HG03159 (cell line): ENCODE results near the gene LILRB5.
"Not testable (repeated sequence)": the region's sequence is repeated elsewhere in the genome, so short reads cannot be mapped to it uniquely, and the experiment has no call there.

Experiments used
- ATAC-seq: cut with Tn5 transposase; IDR thresholded peaks from one replicate; pipeline ENCODE4 v1.9.1; 2021; ENCODE audit warnings: mild to moderate bottlenecking, moderate library complexity; ENCODE audit not compliant: unreplicated experiment

LILRB5 gene

GRCh38 chr19:54245936-54246335 lies 11.1 kb downstream of the LILRB5 start:
- no peak for ATAC-seq

GRCh38 chr19:54243809-54244208 lies 13.3 kb downstream of the LILRB5 start:
- not testable (repeated sequence) for ATAC-seq

DNA sequence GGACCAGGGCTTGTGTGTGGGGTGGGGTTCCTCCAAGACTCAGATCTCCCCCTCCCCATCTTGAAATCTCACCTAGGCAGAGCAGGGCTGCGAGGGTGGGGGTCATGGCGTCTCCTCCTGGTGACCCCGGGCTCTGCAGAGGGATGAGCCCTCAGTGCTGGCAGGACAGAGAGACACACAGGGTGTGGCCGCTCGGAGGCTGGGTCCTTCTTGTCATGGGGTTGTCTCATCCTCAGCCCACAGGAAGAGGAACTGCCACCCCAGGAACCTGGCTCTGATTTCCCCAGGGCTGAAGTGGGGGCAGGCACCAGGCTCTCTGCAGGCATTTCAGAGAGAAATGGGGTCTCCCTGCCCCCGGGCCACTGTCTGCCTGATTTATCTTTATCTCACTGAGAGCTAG lies 14.4 kb downstream of the LILRB5 start, which contains the start of gene LILRA6:
TSS of gene LILRA6 (minus strand) at position 145 of the 400 bp plus-strand sequence.
- ATAC-seq = not testable (repeated sequence)

- not testable (repeated sequence) for ATAC-seq
These were observed 14.8 kb downstream of the LILRB5 start for GRCh38 chr19:54242234-54242633.

- not testable (repeated sequence) for ATAC-seq
These were observed 16.4 kb downstream of the LILRB5 start for GRCh38 chr19:54240372-54241336.

GRCh38 chr19:54239491-54240371 lies 17.3 kb downstream of the LILRB5 start:
- not testable (repeated sequence) for ATAC-seq

DNA sequence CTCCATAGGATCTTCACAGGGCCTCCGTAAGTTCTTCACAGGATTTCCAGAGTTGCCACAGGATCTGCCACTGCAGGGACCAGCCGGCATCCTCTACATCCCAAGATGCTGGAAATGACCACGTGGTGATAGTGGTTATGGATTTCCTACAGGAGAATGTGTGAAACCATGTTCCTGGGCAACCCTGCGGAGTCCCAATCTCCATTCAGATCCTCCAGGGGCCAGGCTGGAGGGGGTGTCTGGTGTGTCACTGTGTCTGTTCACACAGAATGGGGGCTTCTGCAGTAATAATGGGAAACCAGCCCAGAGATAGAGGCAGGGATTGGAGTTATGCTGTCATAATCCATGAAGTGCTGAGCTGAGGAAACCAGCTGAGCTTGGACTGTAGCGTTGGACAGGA lies 23.1 kb downstream of the LILRB5 start:
- ATAC-seq = no peak

- no peak for ATAC-seq
These were observed 25.8 kb downstream of the LILRB5 start for GRCh38 chr19:54231077-54231931.

GRCh38 chr19:54230031-54230430 lies 27.0 kb downstream of the LILRB5 start:
- no peak for ATAC-seq

- ATAC-seq = no peak
These were observed 27.9 kb downstream of the LILRB5 start for GRCh38 chr19:54229146-54229545.

- ATAC-seq = not testable (repeated sequence)
These were observed 32.5 kb downstream of the LILRB5 start for GRCh38 chr19:54224619-54225018.

DNA sequence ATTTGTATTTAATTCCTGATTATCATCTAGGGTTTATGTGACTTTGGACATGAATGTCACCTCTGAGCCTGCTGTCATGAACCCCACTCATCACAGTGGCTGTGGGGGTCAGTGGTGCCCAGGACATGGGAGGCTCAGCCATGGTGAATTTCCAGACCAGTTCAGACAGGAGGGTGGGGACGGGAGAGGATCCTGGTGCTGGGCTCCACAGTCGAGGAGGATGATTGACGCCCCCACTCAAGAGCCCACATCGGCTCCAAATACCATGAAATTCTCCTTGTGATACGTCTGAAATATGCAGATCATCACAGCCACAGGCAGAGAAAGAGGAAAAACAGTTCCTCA lies 33.2 kb downstream of the LILRB5 start:
- ATAC-seq = not testable (repeated sequence)

GRCh38 chr19:54223277-54223936 lies 33.7 kb downstream of the LILRB5 start:
- ATAC-seq = not testable (repeated sequence)

- not testable (repeated sequence) for ATAC-seq
These were observed 34.4 kb downstream of the LILRB5 start, which contains the start of gene LILRB3 for GRCh38 chr19:54222474-54223276. TSS of gene LILRB3 (minus strand) at chr19:54223007. CDS start at chr19:54222976, 31 bp downstream.

- not testable (repeated sequence) for ATAC-seq
These were observed 35.1 kb downstream of the LILRB5 start for GRCh38 chr19:54221947-54222346.

DNA sequence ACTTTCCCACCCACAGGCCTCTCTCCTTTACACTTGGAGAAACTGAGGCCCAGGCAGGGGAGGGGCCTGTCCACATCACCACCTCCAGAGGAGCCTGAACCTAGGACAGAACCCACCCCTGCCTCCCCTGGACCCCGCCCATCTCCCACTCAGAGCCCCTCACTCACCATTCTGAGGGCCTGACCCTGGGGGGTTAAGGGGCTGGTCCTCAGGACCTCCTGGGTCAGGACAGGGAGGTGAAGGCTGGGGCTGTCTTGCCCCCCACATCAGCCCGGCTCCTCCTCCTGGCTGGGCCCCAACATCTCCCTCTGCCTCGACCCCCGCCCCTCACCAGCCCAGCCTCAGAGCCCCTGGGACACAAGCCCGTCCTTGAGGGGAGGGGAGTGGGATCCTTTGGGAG lies 37.4 kb downstream of the LILRB5 start:
- ATAC-seq = not testable (repeated sequence)

GRCh38 chr19:54218960-54219661 lies 38.0 kb downstream of the LILRB5 start:
- ATAC-seq = no peak

GRCh38 chr19:54218259-54218658 lies 38.8 kb downstream of the LILRB5 start:
- ATAC-seq = no peak
